SK-N-SH (cell line): ENCODE data around the gene GAB1.

Experiments used
- CTCF ChIP-seq: fragments of 200-600 bp; sonication (generic); IDR thresholded peaks from 2 replicates; pipeline ENCODE4 v1.6.1; 2017; ENCODE audit warnings: antibody characterized with exemption, mild to moderate bottlenecking, moderate library complexity
- POLR2AphosphoS5 ChIP-seq: IDR thresholded peaks from 2 replicates; pipeline ENCODE4 v1.6.1; 2012; ENCODE audit warnings: low read depth, low read length
- TCF12 ChIP-seq: IDR thresholded peaks from 2 replicates; pipeline ENCODE4 v1.4.0; 2012

DNA sequence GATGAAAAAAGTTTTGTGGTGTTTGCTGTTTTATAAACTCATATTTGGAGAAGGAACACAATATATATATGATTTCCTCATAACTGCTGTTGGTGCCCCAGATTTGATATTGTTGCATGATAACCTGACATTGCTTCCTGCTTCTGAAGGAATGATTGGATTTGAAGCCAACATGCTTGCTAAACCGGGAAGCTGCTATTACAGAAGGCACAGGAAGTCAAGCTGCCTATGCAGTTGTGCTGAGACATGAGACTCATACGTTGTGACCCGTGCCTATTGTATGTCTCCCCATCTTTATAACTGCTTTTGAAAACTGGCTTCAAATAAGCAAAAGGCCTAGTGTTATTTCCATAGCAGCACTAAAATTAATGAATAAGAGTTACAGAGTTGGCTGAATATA lies 32.9 kb downstream of the GAB1 start:
- TF ChIP-seq POLR2AphosphoS5 (no peak), TCF12 (no peak), CTCF (no peak)
